Neural progenitor cell (in vitro differentiated cells): ENCODE results near the gene ZC3H10. TPM values are rescaled to one million over a fixed set of nuclear protein-coding genes. Genes with fewer than 3 reads are reported as not detected.
"Not testable (repeated sequence)": the region's sequence is repeated elsewhere in the genome, so short reads cannot be mapped to it uniquely, and the experiment has no call there.

Experiments
- DNase-seq: peaks from one replicate; pipeline ENCODE4 v3.0.0-alpha.2; 2016; ENCODE audit warnings: low spot score
- H2AFZ ChIP-seq: fragments of 200-600 bp; sonication (generic); replicated peaks from 2 replicates; pipeline ENCODE4 v1.6.1; 2016; ENCODE audit warnings: antibody characterized with exemption
- H3F3A ChIP-seq: fragments of 200-600 bp; sonication (generic); 2 replicates; pipeline ENCODE4 v1.6.1; 2016; ENCODE audit warnings: antibody characterized with exemption, low read depth
- H3K27ac ChIP-seq: fragments of 200-600 bp; sonication (generic); 2 replicates; pipeline ENCODE4 v1.5.1; 2016; ENCODE audit warnings: mild to moderate bottlenecking
- H3K27me3 ChIP-seq: fragments of 200-600 bp; sonication (generic); 2 replicates; pipeline ENCODE4 v1.6.1; 2016; ENCODE audit warnings: mild to moderate bottlenecking, moderate library complexity
- H3K36me3 ChIP-seq: fragments of 200-600 bp; sonication (generic); 2 replicates; pipeline ENCODE4 v1.5.1; 2016
- H3K4me1 ChIP-seq: fragments of 200-600 bp; sonication (generic); 2 replicates; pipeline ENCODE4 v1.6.1; 2016; ENCODE audit warnings: mixed run types
- H3K4me2 ChIP-seq: fragments of 200-600 bp; sonication (generic); 2 replicates; pipeline ENCODE4 v1.6.1; 2016
- H3K4me3 ChIP-seq: fragments of 200-600 bp; sonication (generic); 2 replicates; pipeline ENCODE4 v1.5.1; 2016
- H3K79me2 ChIP-seq: fragments of 200-600 bp; sonication (generic); 2 replicates; pipeline ENCODE4 v1.6.1; 2016; ENCODE audit warnings: low read depth
- H3K9ac ChIP-seq: fragments of 200-600 bp; sonication (generic); 2 replicates; pipeline ENCODE4 v1.6.1; 2016
- H3K9me3 ChIP-seq: fragments of 200-600 bp; sonication (generic); 2 replicates; pipeline ENCODE4 v1.5.1; 2016; ENCODE audit warnings: low read depth
- H4K20me1 ChIP-seq: fragments of 200-600 bp; sonication (generic); 2 replicates; pipeline ENCODE4 v1.6.1; 2016; ENCODE audit warnings: low read depth
- H3K27ac Mint-ChIP-seq: 3 replicates; pipeline ENCODE4 v1.8.0; 2021; ENCODE audit warnings: mixed read lengths
- H3K27me3 Mint-ChIP-seq: 2 replicates; pipeline ENCODE4 v1.8.0; 2022; ENCODE audit warnings: low read depth, mild to moderate bottlenecking, inconsistent platforms, moderate library complexity, mixed read lengths; ENCODE audit not compliant: insufficient read depth
- H3K36me3 Mint-ChIP-seq: 3 replicates; pipeline ENCODE4 v1.8.0; 2021; ENCODE audit warnings: mixed read lengths
- H3K4me1 Mint-ChIP-seq: 3 replicates; pipeline ENCODE4 v1.8.0; 2021; ENCODE audit warnings: mixed read lengths
- H3K4me3 Mint-ChIP-seq: 3 replicates; pipeline ENCODE4 v1.8.0; 2021; ENCODE audit warnings: mild to moderate bottlenecking, moderate library complexity, mixed read lengths
- H3K9me3 Mint-ChIP-seq: 3 replicates; pipeline ENCODE4 v1.8.0; 2020; ENCODE audit warnings: mixed read lengths
- CTCF ChIP-seq: fragments of 200-600 bp; sonication (generic); IDR thresholded peaks from 2 replicates; pipeline ENCODE4 v1.5.1; 2017; ENCODE audit warnings: antibody characterized with exemption, mild to moderate bottlenecking
- EZH2 ChIP-seq: fragments of 200-600 bp; sonication (generic); IDR thresholded peaks from 2 replicates; pipeline ENCODE4 v1.6.1; 2017; ENCODE audit warnings: antibody characterized with exemption, mild to moderate bottlenecking, moderate library complexity
- EZH2phosphoT487 ChIP-seq: fragments of 200-600 bp; sonication (generic); IDR thresholded peaks from 2 replicates; pipeline ENCODE4 v1.6.1; 2017; ENCODE audit warnings: antibody characterized with exemption
- total RNA-seq: library from RNA; depleted of rRNA; stranded (reverse); fragments of >200 nt; gene quantifications from 2 replicates; pipeline ENCODE4 v1.2.3, GENCODE V29; 2015; ENCODE audit warnings: low replicate concordance

The ZC3H10 gene
- total RNA-seq, 1 donor from 2014 or later, result 10.8 TPM

- H2AFZ ChIP-seq, result no peak overlapping the region
- H3K27ac Mint-ChIP-seq, result peak overlapping the region; percentile 44
- H3K4me2 ChIP-seq, result peak overlapping the region; percentile 97
- no peaks in the 10 kb centered on the region for H3K36me3 ChIP-seq
- H4K20me1 ChIP-seq, result peaks cover 9% of the 10 kb centered on the region
- H3K9me3 Mint-ChIP-seq, result no peaks in the 10 kb centered on the region
- no peak for DNase-seq
- H3K36me3 Mint-ChIP-seq, result peaks cover 18% of the 10 kb centered on the region
- no peak overlapping the region for H3K9ac ChIP-seq
- H3K4me3 Mint-ChIP-seq, result peak overlapping the region; percentile 97
- H3K4me3 ChIP-seq, result no peak overlapping the region
- peaks cover 26% of the 10 kb centered on the region for H3K27me3 Mint-ChIP-seq
- peaks cover 46% of the 10 kb centered on the region for H3K4me1 Mint-ChIP-seq
- H3K9me3 ChIP-seq, result no peaks in the 10 kb centered on the region
- no peak for TF ChIP-seq CTCF
- no peak for TF ChIP-seq EZH2phosphoT487
- TF ChIP-seq EZH2, result no peak
- H3K4me1 ChIP-seq, result peaks cover 19% of the 10 kb centered on the region
- no peaks in the 10 kb centered on the region for H3K27me3 ChIP-seq
- H3K27ac ChIP-seq, result no peak overlapping the region
- peaks cover 48% of the 10 kb centered on the region for H3F3A ChIP-seq
- H3K79me2 ChIP-seq, result peaks cover 31% of the 10 kb centered on the region
Measured at GRCh38 chr12:56154246-56154771, 36.2 kb downstream of the ZC3H10 start.

- Histone ChIP-seq H3K36me3 (no peaks in the 10 kb centered on the region), H3K79me2 (peaks cover 36% of the 10 kb centered on the region), H4K20me1 (peaks cover 14% of the 10 kb centered on the region), H3F3A (peaks cover 53% of the 10 kb centered on the region), H3K4me3 (no peak overlapping the region), H3K27me3 (no peaks in the 10 kb centered on the region), H3K27ac (no peak overlapping the region), H3K9me3 (no peaks in the 10 kb centered on the region), H2AFZ (no peak overlapping the region), H3K4me1 (peaks cover 23% of the 10 kb centered on the region), H3K9ac (no peak overlapping the region), H3K4me2 (no peak overlapping the region)
- Mint-ChIP-seq H3K27me3 (peaks cover 27% of the 10 kb centered on the region), H3K4me1 (peaks cover 51% of the 10 kb centered on the region), H3K9me3 (no peaks in the 10 kb centered on the region), H3K36me3 (peaks cover 23% of the 10 kb centered on the region), H3K4me3 (peak overlapping the region; percentile 58), H3K27ac (peak overlapping the region; percentile 70)
- no peak for DNase-seq
- TF ChIP-seq EZH2, result no peak
- no peak for TF ChIP-seq EZH2phosphoT487
- TF ChIP-seq CTCF, result no peak
Measured at GRCh38 chr12:56154818-56155217, 36.8 kb downstream of the ZC3H10 start.

GRCh38 chr12:56155256-56155845 lies 37.3 kb downstream of the ZC3H10 start:
- no peak overlapping the region for H3K27ac ChIP-seq
- Mint-ChIP-seq H3K27ac (peak overlapping the region; percentile 70), H3K27me3 (peaks cover 27% of the 10 kb centered on the region), H3K36me3 (peaks cover 29% of the 10 kb centered on the region), H3K4me1 (peaks cover 56% of the 10 kb centered on the region), H3K4me3 (peak overlapping the region; percentile 58), H3K9me3 (no peaks in the 10 kb centered on the region)
- peaks cover 19% of the 10 kb centered on the region for H4K20me1 ChIP-seq
- DNase-seq, result no peak
- no peak overlapping the region for H3K9ac ChIP-seq
- peaks cover 58% of the 10 kb centered on the region for H3F3A ChIP-seq
- no peaks in the 10 kb centered on the region for H3K9me3 ChIP-seq
- no peak for TF ChIP-seq EZH2
- TF ChIP-seq CTCF, result no peak
- TF ChIP-seq EZH2phosphoT487, result no peak
- peaks cover 41% of the 10 kb centered on the region for H3K79me2 ChIP-seq
- H3K27me3 ChIP-seq, result no peaks in the 10 kb centered on the region
- H3K4me1 ChIP-seq, result peaks cover 29% of the 10 kb centered on the region
- no peaks in the 10 kb centered on the region for H3K36me3 ChIP-seq
- no peak overlapping the region for H3K4me2 ChIP-seq
- no peak overlapping the region for H3K4me3 ChIP-seq
- H2AFZ ChIP-seq, result no peak overlapping the region

- peak overlapping the region; percentile 97 for H3K27ac Mint-ChIP-seq
- Histone ChIP-seq H3F3A (peaks cover 61% of the 10 kb centered on the region), H3K79me2 (peaks cover 45% of the 10 kb centered on the region), H3K27ac (peak overlapping the region; percentile 89), H4K20me1 (peaks cover 32% of the 10 kb centered on the region), H3K4me2 (peak overlapping the region; percentile 90), H3K4me3 (peak overlapping the region; percentile 73), H3K4me1 (peaks cover 38% of the 10 kb centered on the region)
- H3K36me3 ChIP-seq, H3K9ac ChIP-seq, DNase-seq, H3K27me3 ChIP-seq, H3K9me3 ChIP-seq, H3K9me3 Mint-ChIP-seq, H2AFZ ChIP-seq: not testable (repeated sequence)
- peaks cover 27% of the 10 kb centered on the region for H3K27me3 Mint-ChIP-seq
- H3K4me3 Mint-ChIP-seq, result peak overlapping the region; percentile 99
- H3K36me3 Mint-ChIP-seq, result peaks cover 38% of the 10 kb centered on the region
- peaks cover 62% of the 10 kb centered on the region for H3K4me1 Mint-ChIP-seq
Measured at GRCh38 chr12:56156464-56157200, 38.6 kb downstream of the ZC3H10 start.
